Measurements from ENCODE around the gene RSPO3.
A peak's percentile ranks its signal among the peaks of the same experiment; 100 is the strongest.
"Not testable (repeated sequence)": the region's sequence is repeated elsewhere in the genome, so short reads cannot be mapped to it uniquely, and the experiment has no call there.

Gene RSPO3

GRCh38 chr6:127199470-127199869 lies 81.0 kb downstream of the RSPO3 start:
- H3K27ac ChIP-seq: no peak overlapping the region
- no peak for DNase-seq (ENCODE audit: low read depth, low spot score)

- DNase-seq (ENCODE audit: low read depth, low spot score): no peak
- H3K27ac ChIP-seq: no peak overlapping the region
These were observed 81.6 kb downstream of the RSPO3 start for GRCh38 chr6:127200114-127200513.

- H3K27ac ChIP-seq: no peak overlapping the region
- DNase-seq (ENCODE audit: low read depth, low spot score): no peak
These were observed 82.8 kb downstream of the RSPO3 start for GRCh38 chr6:127201321-127201720.

GRCh38 chr6:127202676-127203075 lies 84.2 kb downstream of the RSPO3 start:
- H3K27ac ChIP-seq: no peak overlapping the region
- DNase-seq (ENCODE audit: low read depth, low spot score): no peak

- H3K27ac ChIP-seq: no peak overlapping the region
- no peak for DNase-seq (ENCODE audit: low read depth, low spot score)
These were observed 85.8 kb downstream of the RSPO3 start for GRCh38 chr6:127204281-127204680.

- no peak for DNase-seq (ENCODE audit: low read depth, low spot score)
- H3K27ac ChIP-seq: no peak overlapping the region
These were observed 86.6 kb downstream of the RSPO3 start for GRCh38 chr6:127205036-127205435.

GRCh38 chr6:127206531-127207095 lies 88.1 kb downstream of the RSPO3 start:
- no peak for DNase-seq (ENCODE audit: low read depth, low spot score)
- no peak overlapping the region for H3K27ac ChIP-seq

GRCh38 chr6:127207591-127208120 lies 89.2 kb downstream of the RSPO3 start:
- H3K27ac ChIP-seq: no peak overlapping the region
- DNase-seq (ENCODE audit: low read depth, low spot score): no peak

- H3K27ac ChIP-seq: no peak overlapping the region
These were observed 92.3 kb downstream of the RSPO3 start for GRCh38 chr6:127210725-127211124.

GRCh38 chr6:127212376-127212775 lies 93.9 kb downstream of the RSPO3 start:
- no peak for DNase-seq (ENCODE audit: low read depth, low spot score)
- no peak overlapping the region for H3K27ac ChIP-seq

More at GRCh38 chr6:127210725-127211124, 92.3 kb downstream of the RSPO3 start:
- no peak for DNase-seq (ENCODE audit: low read depth, low spot score)

GRCh38 chr6:127214032-127214431 lies 95.6 kb downstream of the RSPO3 start:
- DNase-seq (ENCODE audit: low read depth, low spot score); H3K27ac ChIP-seq: not testable (repeated sequence)

- DNase-seq (ENCODE audit: low read depth, low spot score); H3K27ac ChIP-seq: not testable (repeated sequence)
These were observed 96.1 kb downstream of the RSPO3 start for GRCh38 chr6:127214531-127214930.

GRCh38 chr6:127215931-127216330 lies 97.5 kb downstream of the RSPO3 start:
- H3K27ac ChIP-seq: no peak overlapping the region
- no peak for DNase-seq (ENCODE audit: low read depth, low spot score)

- DNase-seq (ENCODE audit: low read depth, low spot score): no peak
- no peak overlapping the region for H3K27ac ChIP-seq
These were observed 98.6 kb downstream of the RSPO3 start for GRCh38 chr6:127216810-127217789.

GRCh38 chr6:127219869-127220268 lies 101.4 kb downstream of the RSPO3 start:
- no peak for DNase-seq (ENCODE audit: low read depth, low spot score)
- no peak overlapping the region for H3K27ac ChIP-seq

- H3K27ac ChIP-seq: no peak overlapping the region
- no peak for DNase-seq (ENCODE audit: low read depth, low spot score)
These were observed 102.7 kb downstream of the RSPO3 start for GRCh38 chr6:127221201-127221600.

- DNase-seq (ENCODE audit: low read depth, low spot score): no peak
- H3K27ac ChIP-seq: no peak overlapping the region
These were observed 103.9 kb downstream of the RSPO3 start for GRCh38 chr6:127222418-127222817.

GRCh38 chr6:127225497-127225896 lies 107.0 kb downstream of the RSPO3 start:
- DNase-seq (ENCODE audit: low read depth, low spot score): peak; percentile 5
- no peak overlapping the region for H3K27ac ChIP-seq

- not testable (repeated sequence) for DNase-seq (ENCODE audit: low read depth, low spot score); H3K27ac ChIP-seq
These were observed 115.3 kb downstream of the RSPO3 start for GRCh38 chr6:127233819-127234218.

GRCh38 chr6:127243501-127243900 lies 125.0 kb downstream of the RSPO3 start:
- DNase-seq (ENCODE audit: low read depth, low spot score): no peak
- H3K27ac ChIP-seq: no peak overlapping the region

Data from epithelial cell of prostate (primary cell).